NCI-H774 (cell line): ENCODE measurements around the gene BOD1.

Experiments
- DNase-seq: peaks from one replicate; lab custom pipeline; 2025; lab: John Stamatoyannopoulos, UW

BOD1 gene

DNA sequence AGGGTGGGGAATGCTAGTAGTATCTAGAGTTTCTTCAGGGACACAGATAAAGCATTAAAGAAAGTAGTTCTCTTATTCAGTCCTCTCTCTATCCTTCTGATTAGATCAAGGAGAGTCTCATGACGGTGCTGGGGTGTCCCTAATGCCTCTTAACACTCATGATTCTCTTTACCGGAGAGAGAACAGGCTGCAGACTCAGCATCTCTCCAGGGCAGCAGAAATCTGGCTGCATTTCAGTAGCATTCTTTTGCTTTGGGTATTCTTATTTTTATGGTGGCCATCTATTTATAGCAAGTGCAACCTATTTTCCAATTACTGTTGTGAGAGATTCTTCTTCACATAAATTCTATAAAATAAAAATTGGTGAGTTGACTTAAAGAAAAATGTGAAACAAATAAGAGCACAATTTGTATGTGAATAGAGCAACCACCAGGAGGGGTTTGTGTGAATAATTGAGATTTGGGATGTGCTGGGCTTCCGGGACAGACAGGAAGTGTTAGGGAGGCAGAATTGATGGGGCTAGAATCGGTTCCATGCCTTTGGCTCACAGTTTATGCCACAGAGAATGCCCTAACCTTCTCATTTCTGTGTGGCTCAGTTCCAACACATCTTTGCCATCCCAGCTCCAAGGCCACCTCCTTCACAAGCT lies 23.8 kb upstream of the BOD1 start:
- no peak for DNase-seq

DNA sequence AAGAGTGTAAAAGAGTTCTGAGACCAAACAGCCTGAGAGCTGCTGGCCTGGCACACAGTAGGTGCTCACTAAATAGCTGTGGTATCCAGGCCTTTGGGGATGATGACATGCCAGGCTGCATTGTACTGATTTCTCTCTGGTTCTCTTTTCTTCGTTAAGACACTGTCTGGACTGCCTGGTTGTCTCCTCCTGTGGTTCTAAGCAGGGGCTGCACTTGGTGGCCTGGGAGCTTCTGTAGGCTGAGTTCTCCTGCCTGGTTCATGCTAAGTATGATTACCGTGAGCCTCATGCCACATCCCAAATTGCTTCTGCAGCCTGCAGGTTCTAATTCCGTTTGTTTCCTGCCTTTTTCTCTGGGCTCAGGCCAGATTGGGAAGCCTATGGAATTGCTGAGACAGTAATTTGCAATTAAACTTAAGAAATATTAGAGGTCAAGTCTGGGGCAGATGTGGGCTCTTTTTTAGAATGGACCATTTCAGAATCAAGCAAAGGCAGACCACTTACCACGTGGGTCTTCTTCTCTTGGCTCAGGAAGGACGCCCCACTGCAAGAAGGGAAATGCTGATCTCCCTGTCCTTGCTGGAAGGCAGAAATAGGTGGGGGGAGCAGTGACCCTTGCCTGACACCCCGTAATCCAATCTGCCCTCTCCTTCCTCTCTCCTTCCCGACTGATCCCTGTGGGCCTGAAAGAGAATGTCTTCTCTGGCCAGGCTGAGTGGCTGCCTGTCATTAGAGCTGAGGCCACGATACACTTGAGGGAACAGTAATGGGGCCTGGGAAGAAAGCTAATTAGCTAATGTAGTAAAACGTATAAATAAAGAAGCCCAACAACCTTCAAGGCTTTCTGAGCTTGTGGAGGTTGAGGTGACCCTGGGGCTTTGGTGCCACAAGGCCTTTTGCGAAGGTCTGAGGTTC lies 21.9 kb upstream of the BOD1 start:
- no peak for DNase-seq

DNA sequence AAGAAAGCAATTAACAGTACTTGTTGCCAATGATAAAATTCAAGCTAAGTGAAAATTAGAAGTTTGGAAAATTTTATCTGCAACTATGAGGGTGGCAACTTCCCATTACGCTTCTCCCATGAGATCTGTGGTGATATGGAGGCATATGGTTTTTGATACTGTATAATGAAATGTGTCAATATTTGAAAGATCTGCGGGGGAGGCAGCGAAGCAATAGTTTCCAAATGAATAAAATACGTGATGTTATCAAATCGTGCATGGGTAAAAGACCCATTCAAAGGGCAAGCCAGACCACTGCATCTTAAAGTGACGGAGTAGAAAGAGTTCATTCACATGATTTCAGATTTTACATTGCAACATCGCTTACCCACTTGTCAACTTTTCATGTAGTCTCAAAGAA lies 20.9 kb upstream of the BOD1 start:
- DNase-seq, result no peak

DNA sequence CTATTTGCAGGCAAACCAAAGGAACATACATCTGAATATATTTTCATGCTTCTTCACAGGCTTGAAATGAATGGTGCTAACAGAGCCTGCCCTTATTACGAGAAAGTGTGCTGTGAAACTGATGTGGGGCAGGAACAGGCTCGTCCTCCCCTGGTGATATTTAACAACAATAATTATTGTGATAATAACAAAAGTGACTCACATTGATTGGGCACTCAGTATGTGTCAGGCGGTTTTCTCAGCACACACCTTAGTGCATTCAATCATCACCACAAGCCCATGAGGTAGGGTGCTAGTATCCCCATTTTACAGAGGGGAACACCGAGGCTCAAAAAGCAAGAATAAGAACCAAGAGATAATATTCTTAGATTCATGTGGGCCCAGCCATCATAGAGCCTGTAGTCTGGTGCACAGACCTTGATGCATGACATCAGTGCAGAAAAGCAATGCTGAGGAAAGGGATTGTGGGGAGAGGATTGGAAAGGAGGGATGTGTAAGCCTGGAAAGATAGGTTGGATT lies 18.1 kb upstream of the BOD1 start:
- DNase-seq, result no peak

DNA sequence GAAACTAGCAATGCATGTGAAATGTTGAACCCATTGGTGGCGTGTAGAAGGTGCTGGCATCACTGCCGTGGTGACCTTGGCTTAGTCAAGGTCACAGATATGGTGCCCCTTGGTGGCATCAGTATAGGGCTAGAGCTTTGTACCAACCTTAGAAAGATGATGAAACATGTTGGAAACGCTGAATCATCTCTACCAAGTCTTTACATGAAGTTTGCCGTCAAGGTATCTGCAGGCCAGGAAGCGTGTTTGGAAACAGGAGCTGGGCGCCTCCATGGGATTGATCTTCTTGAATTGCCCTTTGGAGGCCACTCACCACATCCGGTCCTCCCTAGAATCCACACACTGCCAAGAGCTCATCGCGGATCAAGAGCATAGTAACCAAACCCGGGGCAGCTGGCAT lies 16.9 kb upstream of the BOD1 start:
- DNase-seq, result no peak

DNA sequence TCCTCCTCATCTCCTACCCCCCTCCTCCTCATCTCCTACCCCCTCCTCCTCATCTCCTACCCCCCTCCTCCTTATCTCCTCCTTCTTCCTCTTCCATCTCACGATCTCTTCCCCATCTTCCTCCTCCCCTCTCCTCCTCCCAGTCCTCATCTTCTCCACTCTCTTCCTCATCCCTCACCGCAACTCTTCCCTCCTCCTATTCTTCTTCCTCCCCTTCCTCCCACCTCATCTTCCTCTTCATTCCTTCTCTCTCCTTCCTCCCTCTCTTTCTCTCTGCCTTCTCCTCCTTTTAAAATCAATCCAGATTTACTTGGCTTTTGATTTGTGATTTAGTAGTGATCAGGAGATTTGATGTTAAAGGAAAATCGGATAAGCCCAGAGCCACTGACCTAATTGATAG lies 15.0 kb upstream of the BOD1 start:
- no peak for DNase-seq

DNA sequence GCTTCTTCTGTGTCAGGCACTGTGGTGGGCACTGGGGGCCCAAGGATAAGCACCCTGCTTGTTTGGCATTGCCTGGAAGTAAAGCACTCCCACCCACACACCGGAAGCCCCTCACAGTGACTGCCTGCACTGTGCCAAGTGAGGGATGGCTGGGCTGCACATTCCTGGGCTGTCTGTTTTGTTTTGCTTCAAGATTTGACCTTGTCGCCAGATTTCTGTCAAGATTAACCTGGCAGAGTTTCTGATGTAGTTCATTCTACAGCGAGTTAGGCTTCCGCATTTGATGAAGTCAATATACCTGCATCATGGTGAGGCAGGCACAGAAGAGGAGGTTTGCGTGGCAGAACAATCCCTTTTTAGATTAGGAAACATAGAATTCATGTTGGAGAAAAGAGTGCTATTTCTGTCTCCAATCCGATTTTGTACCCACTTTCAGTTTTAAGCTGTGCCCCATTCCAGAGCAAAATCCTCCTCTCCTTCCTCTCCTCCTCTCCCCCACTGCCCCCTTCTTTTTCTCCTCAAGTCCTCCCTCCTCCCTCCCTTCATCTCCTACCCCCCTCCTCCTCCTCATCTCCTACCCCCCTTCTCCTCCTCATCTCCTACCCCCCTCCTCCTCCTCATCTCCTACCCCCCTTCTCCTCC lies 14.4 kb upstream of the BOD1 start:
- DNase-seq, result no peak

DNA sequence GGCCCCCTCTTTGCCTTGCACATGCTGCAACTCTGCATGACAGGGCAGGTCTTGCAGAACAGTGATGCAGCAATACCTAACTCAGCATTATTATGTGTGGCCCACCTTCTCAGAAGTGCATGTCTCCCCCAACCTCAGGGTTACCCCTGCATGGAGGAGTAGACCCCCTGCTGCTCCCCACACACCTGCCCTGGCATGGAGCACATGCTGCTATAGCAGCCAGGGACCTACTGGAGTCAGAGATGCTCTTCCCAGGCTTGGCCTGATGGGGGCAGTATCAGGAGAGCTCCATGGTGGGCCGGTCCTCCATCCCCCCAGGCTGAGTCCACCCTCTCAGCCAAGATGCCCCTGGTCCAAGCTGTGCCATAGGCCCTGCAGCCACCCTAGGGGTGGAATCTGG lies 13.2 kb upstream of the BOD1 start:
- DNase-seq, result no peak

DNA sequence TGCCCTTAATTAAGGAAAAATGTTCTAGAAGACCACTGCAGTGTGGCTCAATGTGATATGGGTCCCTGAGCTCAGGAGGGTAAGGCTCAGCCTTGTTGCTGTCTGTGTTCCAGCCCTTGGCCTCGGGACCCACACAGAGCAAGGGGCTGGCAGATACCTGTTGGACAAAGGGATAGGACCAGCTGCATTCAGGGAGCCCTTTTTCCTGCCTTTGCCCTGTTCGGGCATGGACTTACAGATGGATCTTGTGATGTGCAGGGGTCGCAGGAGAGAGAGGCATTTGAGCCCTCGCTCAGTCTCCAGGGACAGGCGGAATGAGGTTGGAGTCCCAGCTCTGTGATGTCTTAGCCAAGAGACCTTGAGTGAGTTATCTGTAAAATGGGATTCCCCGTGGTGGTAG lies 12.1 kb upstream of the BOD1 start:
- no peak for DNase-seq

DNA sequence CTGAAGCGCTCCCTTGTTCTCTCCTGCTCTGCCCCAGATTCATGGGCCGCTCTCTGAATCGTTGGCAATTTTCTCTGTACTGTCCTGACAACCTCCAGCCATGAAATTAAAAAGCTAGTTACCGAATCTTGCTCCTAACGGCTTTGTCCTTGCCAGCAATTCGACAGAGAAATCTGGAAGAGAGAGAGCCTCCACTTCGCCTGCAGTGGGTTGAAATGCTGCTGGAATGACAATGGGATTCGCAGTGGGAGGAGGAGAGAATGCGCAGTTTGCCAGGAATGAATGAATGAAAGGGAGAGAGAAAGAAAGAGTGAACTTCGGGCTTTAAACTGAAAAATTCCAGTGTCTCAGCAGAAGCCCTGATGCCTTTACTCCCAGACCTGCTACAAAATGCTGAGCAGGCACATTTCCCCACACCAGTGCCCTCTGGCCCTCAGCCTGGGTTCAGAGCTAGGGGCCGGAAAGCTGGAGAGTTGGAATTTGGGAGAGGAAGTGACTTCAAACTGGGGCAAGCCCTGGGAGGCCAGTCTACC lies 11.5 kb upstream of the BOD1 start:
- no peak for DNase-seq

DNA sequence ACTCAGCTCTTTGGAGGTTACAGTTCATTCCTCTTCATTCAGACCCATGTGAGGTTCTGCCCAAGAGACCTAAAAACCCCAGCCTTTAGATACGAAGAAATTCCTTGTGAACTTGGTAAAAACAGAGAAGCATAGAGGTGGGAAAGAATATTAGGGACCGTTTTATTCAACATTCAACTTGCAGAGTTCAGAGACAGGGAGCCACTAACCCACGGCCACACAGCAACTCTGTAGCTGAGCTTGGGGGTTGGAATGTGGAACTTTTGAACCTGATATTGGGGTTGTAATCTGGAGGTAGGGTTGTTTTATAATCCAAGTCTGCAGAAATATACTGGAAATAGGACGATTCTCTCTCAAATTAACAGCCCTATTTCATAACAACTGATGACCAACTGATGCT lies 10.8 kb upstream of the BOD1 start:
- DNase-seq, result no peak

DNA sequence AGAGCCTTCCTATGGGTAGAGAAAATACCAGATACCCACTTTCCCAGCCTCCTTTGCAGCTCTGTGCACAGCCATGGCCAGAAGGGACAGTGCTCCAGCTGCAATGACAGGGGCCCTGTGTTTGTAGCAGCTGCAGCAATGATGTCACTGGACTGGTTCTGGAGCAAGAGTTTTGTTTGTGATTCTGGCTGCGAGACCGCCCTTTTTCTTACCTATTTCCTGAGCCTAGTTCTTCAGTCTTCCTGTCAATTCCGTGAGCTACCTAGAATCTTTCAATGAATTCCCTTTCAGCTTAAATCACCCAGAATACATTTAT lies 10.0 kb upstream of the BOD1 start:
- DNase-seq, result no peak

DNA sequence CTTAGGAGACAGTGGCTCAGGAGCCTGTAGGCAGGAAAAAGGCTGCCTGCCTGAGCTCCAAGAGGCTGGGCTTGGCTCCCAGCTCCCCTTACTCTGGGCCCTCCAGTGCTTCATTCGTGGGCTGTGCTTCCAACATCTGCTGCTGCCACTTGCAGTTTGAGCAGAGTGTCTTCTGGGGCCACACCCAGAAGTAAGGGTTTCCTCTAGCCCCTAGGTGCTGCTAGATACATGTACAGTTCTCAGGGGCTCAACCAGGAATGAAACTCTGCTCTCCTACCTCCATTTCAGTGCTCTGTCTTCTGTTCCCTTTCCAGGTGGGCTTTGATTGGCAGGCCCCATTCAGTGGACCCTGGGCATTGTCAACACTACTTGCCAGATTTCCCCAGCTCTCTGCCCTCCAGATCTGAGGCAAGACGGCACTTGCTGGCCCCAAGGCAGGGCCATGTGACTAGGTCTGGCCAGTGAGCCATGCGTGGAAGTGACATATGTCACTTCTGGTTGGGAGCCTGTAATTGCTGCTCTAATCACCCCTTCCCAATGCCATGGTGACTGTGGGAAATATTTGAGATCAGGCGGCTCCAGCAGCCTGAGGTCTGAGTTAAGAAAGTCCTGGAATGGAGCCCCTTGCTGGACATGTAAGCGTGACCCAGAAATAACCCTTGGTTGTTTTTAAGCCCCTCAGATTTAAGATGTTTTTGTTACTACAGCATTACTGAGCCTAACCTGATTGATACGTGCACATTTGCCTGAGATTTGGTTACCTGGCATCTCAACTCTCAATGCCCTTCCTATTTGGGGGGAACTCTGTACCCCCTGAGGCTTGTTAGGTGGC lies 9.4 kb upstream of the BOD1 start:
- no peak for DNase-seq

DNA sequence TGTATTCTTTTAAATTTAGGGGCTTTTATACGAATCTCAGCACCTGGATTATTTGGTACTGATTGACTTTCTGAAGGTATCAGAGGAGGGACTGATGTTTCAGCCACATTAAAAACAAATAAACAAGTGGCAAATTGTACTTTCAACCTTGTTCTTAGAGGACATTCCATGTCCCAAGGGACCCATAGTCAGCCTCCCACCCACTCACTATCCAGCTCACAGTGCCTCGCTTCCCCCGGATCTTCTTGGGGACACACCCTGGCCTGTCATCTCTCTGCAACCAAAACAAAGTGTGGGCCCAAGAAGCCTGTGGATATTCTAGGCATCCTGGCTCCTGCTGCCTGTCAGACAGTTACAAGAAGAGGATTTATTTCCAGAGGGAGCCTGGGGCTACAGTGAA lies 8.8 kb upstream of the BOD1 start:
- no peak for DNase-seq

DNA sequence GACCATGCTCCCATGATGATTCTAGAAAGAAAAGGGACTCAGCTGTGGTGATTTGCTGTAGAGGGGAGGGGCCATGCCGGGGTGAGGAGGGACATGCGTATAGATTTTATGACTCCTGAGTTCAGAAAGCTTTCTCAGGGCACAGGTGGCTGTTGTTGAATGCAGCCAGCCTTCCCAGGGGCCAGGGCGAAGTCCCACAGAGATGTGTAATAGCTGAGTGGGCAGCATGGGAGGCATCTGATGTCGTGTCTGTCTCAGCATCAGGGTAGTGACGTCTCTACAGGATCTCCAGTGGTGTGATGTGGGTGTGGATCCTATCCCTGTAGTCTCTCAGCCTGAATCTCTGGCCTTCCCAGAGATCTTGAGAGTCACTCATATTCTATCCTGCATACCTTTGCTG lies 7.8 kb upstream of the BOD1 start:
- no peak for DNase-seq

DNA sequence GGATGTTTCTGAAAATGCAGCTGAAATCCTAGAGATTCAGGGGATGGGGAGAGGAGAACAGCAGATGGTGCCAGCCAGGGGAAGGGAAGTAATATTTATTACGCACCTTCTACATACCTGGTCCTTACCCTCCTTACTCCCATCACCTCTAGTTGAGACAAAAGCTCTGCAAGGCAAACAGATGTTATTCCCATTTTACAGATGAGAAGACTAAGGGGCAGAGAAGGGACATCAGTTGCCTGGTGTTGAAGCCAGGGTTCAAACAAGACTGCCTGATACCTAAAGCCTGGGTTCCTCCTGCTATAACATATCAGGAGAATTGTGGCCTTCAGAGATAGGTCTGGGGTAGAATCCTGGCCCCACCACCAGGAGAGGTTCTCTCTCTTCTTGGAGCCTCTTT lies 7.3 kb upstream of the BOD1 start:
- DNase-seq, result no peak

DNA sequence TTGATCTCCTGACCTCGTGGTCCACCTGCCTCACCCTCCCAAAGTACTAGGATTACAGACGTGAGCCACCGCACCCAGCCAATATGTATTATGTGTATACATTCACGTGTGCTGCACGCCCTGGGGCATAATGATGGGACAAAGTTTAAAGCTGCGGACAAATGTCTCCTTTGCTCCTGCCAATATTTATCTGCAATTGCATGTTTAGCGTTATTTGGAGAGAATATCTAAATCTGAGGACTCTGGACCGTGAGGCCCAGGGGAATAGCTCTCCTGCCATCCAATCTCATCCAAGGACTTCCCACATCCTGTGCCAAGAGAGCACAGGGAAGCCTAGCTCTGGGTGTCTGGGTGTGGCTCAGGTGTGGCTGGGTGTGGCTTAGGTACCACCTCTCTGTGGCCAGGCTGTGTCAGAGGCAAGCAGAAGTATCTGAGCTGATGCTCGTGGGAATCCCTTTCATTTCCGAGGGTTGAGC lies 6.9 kb upstream of the BOD1 start:
- no peak for DNase-seq

DNA sequence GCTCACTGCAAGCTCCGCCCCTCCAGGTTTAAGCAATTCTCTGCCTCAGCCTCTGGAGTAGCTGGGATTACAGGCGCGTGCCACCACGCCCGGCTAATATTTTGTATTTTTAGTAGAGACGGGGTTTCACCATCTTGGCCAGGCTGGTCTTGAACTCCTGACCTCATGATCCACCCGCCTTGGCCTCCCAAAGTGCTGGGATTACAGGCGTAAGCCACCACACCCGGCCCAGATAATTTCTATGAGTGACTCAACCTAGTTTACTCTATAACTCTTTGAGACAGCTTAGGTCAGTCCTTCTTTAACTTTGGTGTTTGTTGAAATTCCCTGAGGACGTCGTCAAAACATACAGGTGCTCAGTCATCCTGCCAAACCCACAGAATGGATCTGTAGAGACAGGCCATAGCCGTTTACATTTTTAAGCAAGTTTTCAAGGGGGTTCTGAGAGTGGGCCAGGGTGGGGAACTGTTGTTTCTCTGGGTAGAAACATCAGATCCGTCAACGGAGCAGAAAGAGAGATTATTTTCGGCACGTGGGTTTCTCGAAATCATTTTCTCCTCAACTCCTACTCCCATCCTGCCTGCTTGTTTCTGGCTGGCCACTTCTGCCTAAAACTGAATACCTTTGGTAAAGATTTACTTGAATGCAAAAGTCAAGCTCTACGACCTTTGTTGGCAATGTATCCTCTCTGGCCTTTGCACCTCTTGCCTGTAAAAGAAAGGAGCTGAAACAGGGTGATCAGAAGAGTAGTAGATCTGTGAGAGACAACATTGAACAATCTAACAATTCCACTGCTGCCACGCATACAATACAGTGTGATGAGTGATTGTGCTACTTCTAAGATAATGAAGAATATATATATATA lies 6.0 kb upstream of the BOD1 start:
- no peak for DNase-seq

DNA sequence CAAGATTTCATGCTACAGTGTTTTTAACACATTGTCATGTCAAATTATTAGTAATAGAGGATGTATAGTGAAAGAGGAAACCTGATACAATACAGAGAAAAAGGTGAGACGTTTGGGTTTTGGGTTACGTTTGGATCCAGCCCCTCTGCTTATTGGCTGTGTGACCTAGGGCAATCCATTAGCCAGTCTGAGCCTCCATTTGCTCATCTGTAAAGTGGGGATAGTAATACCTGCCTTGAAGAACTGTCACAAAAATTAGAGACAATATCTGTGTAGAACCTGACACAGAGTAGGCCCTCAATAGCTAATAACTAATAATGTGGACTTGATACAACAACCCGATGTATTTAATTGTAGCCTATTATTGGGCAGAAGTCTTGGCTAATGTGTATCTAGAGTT lies 4.3 kb upstream of the BOD1 start:
- DNase-seq, result no peak

DNA sequence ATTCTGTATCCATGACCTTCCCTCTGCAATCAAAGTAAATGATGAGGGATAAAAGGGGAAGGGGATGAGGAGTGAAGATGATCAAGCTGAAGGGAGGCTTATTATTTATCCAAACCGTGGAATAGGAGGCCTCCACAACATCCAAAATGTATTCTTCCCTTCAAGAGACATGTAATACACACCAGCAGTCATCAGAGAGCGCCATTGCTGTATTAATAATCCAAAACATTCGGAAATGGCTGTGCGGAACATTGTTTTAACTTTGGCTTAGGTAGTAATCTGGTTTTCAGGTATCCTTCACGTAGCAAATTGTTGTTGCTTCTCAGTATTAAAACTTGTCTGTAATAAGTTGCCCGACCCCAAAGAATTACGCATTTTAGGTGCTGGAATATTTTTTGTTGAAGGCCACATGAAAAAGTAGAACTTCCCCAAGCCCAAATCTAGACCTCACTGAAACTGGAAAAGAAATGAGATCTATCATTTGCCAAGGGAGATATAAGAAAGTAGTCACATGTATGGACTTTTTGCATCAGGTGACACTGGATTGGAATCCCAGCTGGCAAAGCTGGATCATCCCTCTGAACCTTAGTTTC lies 2.6 kb upstream of the BOD1 start:
- peak; percentile 45 for DNase-seq
